OCI-LY3 (cell line): ENCODE data around the gene PLVAP.

Experiments
- CTCF ChIP-seq: fragments of 200-600, 300-600 bp; sonication (generic); IDR thresholded peaks from 2 replicates; pipeline ENCODE4 v1.5.1; 2014; ENCODE audit warnings: antibody characterized with exemption, low read length, low read depth
- EZH2phosphoT487 ChIP-seq: fragments of 200-600 bp; shearing (Covaris generic); IDR thresholded peaks from 2 replicates; pipeline ENCODE4 v1.6.1; 2018; ENCODE audit warnings: antibody characterized with exemption, mixed run types, low read depth

GRCh38 chr19:17334414-17335409 is 42.4 kb downstream of the PLVAP start, which contains the start of gene ANO8:
- TF ChIP-seq CTCF (no peak), EZH2phosphoT487 (no peak)
